ENCODE results near the gene NDUFB2. TPM values are rescaled to one million over a fixed set of nuclear protein-coding genes. Genes with fewer than 3 reads are reported as not detected.

NDUFB2 gene
- total RNA-seq, 1 donor = 56.5 TPM

- peak overlapping the region; percentile 81 for H3K27ac ChIP-seq (ENCODE audit: low read depth, low read length)
- H3K27me3 ChIP-seq (ENCODE audit: insufficient read depth, low read length) = no peaks in the 10 kb centered on the region
- peaks cover 14% of the 10 kb centered on the region for H3K36me3 ChIP-seq (ENCODE audit: insufficient read depth, low read length)
Measured at GRCh38 chr7:140696024-140696679, 356 bp upstream of the NDUFB2 start.

GRCh38 chr7:140697447-140698143, 1.1 kb downstream of the NDUFB2 start:
- peak overlapping the region; percentile 96 for H3K4me2 ChIP-seq (ENCODE audit: insufficient read depth, low read length)
- peaks cover 18% of the 10 kb centered on the region for H4K20me1 ChIP-seq (ENCODE audit: insufficient read depth, low read length)
- H3K27me3 ChIP-seq (ENCODE audit: insufficient read depth, low read length) = no peaks in the 10 kb centered on the region
- peak overlapping the region; percentile 97 for H3K4me3 ChIP-seq (ENCODE audit: insufficient read depth, low read length)
- peak overlapping the region; percentile 90 for H2AFZ ChIP-seq (ENCODE audit: low read length)
- H3K9me3 ChIP-seq (ENCODE audit: low read depth, low read length) = no peaks in the 10 kb centered on the region
- no peak for DNase-seq (ENCODE audit: insufficient read length, low spot score, missing footprints)
- H3K27ac ChIP-seq (ENCODE audit: low read depth, low read length) = peak overlapping the region; percentile 81
- TF ChIP-seq CTCF (IDR thresholded peaks at IDR 0.05; ENCODE audit: extremely low read depth, low read depth, low read length) = no peak
- H3K36me3 ChIP-seq (ENCODE audit: insufficient read depth, low read length) = peaks cover 11% of the 10 kb centered on the region
- peaks cover 59% of the 10 kb centered on the region for H3K79me2 ChIP-seq (ENCODE audit: insufficient read depth, low read length)
- peaks cover 17% of the 10 kb centered on the region for H3K4me1 ChIP-seq (ENCODE audit: insufficient read depth, low read length)

More at GRCh38 chr7:140696024-140696679, 356 bp upstream of the NDUFB2 start:
- Histone ChIP-seq H3K79me2 (ENCODE audit: insufficient read depth, low read length) (peaks cover 44% of the 10 kb centered on the region), H4K20me1 (ENCODE audit: insufficient read depth, low read length) (peaks cover 15% of the 10 kb centered on the region), H2AFZ (ENCODE audit: low read length) (peak overlapping the region; percentile 90), H3K9me3 (ENCODE audit: low read depth, low read length) (no peaks in the 10 kb centered on the region), H3K4me2 (ENCODE audit: insufficient read depth, low read length) (peak overlapping the region; percentile 96), H3K4me1 (ENCODE audit: insufficient read depth, low read length) (peaks cover 17% of the 10 kb centered on the region), H3K4me3 (ENCODE audit: insufficient read depth, low read length) (peak overlapping the region; percentile 97)
- peak; percentile 99 for DNase-seq (ENCODE audit: insufficient read length, low spot score, missing footprints)
- no peak for TF ChIP-seq CTCF (IDR thresholded peaks at IDR 0.05; ENCODE audit: extremely low read depth, low read depth, low read length)

GRCh38 chr7:140698477-140698876, 2.0 kb downstream of the NDUFB2 start:
- H3K79me2 ChIP-seq (ENCODE audit: insufficient read depth, low read length) = peaks cover 67% of the 10 kb centered on the region
- no peaks in the 10 kb centered on the region for H3K27me3 ChIP-seq (ENCODE audit: insufficient read depth, low read length)
- peaks cover 17% of the 10 kb centered on the region for H3K36me3 ChIP-seq (ENCODE audit: insufficient read depth, low read length)
- H2AFZ ChIP-seq (ENCODE audit: low read length) = no peak overlapping the region
- H3K27ac ChIP-seq (ENCODE audit: low read depth, low read length) = no peak overlapping the region
- H3K4me1 ChIP-seq (ENCODE audit: insufficient read depth, low read length) = peaks cover 17% of the 10 kb centered on the region
- H3K4me2 ChIP-seq (ENCODE audit: insufficient read depth, low read length) = peak overlapping the region; percentile 96
- TF ChIP-seq CTCF (IDR thresholded peaks at IDR 0.05; ENCODE audit: extremely low read depth, low read depth, low read length) = no peak
- H3K9me3 ChIP-seq (ENCODE audit: low read depth, low read length) = no peaks in the 10 kb centered on the region
- DNase-seq (ENCODE audit: insufficient read length, low spot score, missing footprints) = no peak
- peaks cover 23% of the 10 kb centered on the region for H4K20me1 ChIP-seq (ENCODE audit: insufficient read depth, low read length)
- no peak overlapping the region for H3K4me3 ChIP-seq (ENCODE audit: insufficient read depth, low read length)

GRCh38 chr7:140702774-140703173, 6.3 kb downstream of the NDUFB2 start:
- no peaks in the 10 kb centered on the region for H3K27me3 ChIP-seq (ENCODE audit: insufficient read depth, low read length)
- no peak for TF ChIP-seq CTCF (IDR thresholded peaks at IDR 0.05; ENCODE audit: extremely low read depth, low read depth, low read length)
- H3K79me2 ChIP-seq (ENCODE audit: insufficient read depth, low read length) = peaks cover 62% of the 10 kb centered on the region

More at GRCh38 chr7:140702774-140703173, 6.3 kb downstream of the NDUFB2 start:
- DNase-seq (ENCODE audit: insufficient read length, low spot score, missing footprints) = no peak
- H4K20me1 ChIP-seq (ENCODE audit: insufficient read depth, low read length) = peaks cover 28% of the 10 kb centered on the region
- no peak overlapping the region for H3K27ac ChIP-seq (ENCODE audit: low read depth, low read length)
- H2AFZ ChIP-seq (ENCODE audit: low read length) = no peak overlapping the region
- H3K4me2 ChIP-seq (ENCODE audit: insufficient read depth, low read length) = no peak overlapping the region
- no peak overlapping the region for H3K4me3 ChIP-seq (ENCODE audit: insufficient read depth, low read length)
- no peaks in the 10 kb centered on the region for H3K9me3 ChIP-seq (ENCODE audit: low read depth, low read length)
- peaks cover 28% of the 10 kb centered on the region for H3K36me3 ChIP-seq (ENCODE audit: insufficient read depth, low read length)
- H3K4me1 ChIP-seq (ENCODE audit: insufficient read depth, low read length) = peaks cover 4% of the 10 kb centered on the region
